ENCODE results near the gene CDH15.
"Not testable (repeated sequence)": the region's sequence is repeated elsewhere in the genome, so short reads cannot be mapped to it uniquely, and the experiment has no call there.

Gene CDH15

GRCh38 chr16:89184677-89184932 lies 13.1 kb downstream of the CDH15 start:
- no peak for TF ChIP-seq EZH2 (optimal IDR thresholded peaks at IDR 0.05; ENCODE audit: low read depth, low read length)
- Histone ChIP-seq H3K4me1 (ENCODE audit: low read length) (no peaks in the 10 kb centered on the region), H3K9ac (ENCODE audit: low read length) (no peak overlapping the region), H4K20me1 (ENCODE audit: insufficient read depth, low read length) (no peaks in the 10 kb centered on the region), H3K36me3 (replicated peaks; ENCODE audit: insufficient read depth, low read length) (no peaks in the 10 kb centered on the region), H3K9me3 (replicated peaks; ENCODE audit: insufficient read depth, low read length) (no peaks in the 10 kb centered on the region), H3K4me3 (ENCODE audit: low read length) (no peak overlapping the region), H3K27ac (ENCODE audit: low read length) (no peak overlapping the region), H3K27me3 (replicated peaks; ENCODE audit: insufficient read depth, low read length) (no peaks in the 10 kb centered on the region), H3K9me2 (replicated peaks; ENCODE audit: insufficient read depth, low read length) (no peaks in the 10 kb centered on the region), H2AFZ (ENCODE audit: low read length) (no peak overlapping the region), H3K79me2 (ENCODE audit: low read length) (no peaks in the 10 kb centered on the region), H3K4me2 (ENCODE audit: low read depth, low read length) (no peak overlapping the region), H3F3A (ENCODE audit: insufficient read depth, low read length) (no peaks in the 10 kb centered on the region)
- no peak for DNase-seq

GRCh38 chr16:89184933-89185794 lies 13.6 kb downstream of the CDH15 start:
- Histone ChIP-seq H3K4me2 (ENCODE audit: low read depth, low read length) (no peak overlapping the region), H3K9ac (ENCODE audit: low read length) (no peak overlapping the region), H3K9me3 (replicated peaks; ENCODE audit: insufficient read depth, low read length) (no peaks in the 10 kb centered on the region), H3K27ac (ENCODE audit: low read length) (no peak overlapping the region), H3K27me3 (replicated peaks; ENCODE audit: insufficient read depth, low read length) (no peaks in the 10 kb centered on the region), H3F3A (ENCODE audit: insufficient read depth, low read length) (no peaks in the 10 kb centered on the region), H3K79me2 (ENCODE audit: low read length) (no peaks in the 10 kb centered on the region), H3K4me1 (ENCODE audit: low read length) (no peaks in the 10 kb centered on the region), H3K9me2 (replicated peaks; ENCODE audit: insufficient read depth, low read length) (no peaks in the 10 kb centered on the region), H3K4me3 (ENCODE audit: low read length) (no peak overlapping the region), H3K36me3 (replicated peaks; ENCODE audit: insufficient read depth, low read length) (no peaks in the 10 kb centered on the region), H4K20me1 (ENCODE audit: insufficient read depth, low read length) (no peaks in the 10 kb centered on the region), H2AFZ (ENCODE audit: low read length) (no peak overlapping the region)
- no peak for DNase-seq
- TF ChIP-seq CTCF (IDR thresholded peaks at IDR 0.05; ENCODE audit: low read length) (no peak), EZH2 (optimal IDR thresholded peaks at IDR 0.05; ENCODE audit: low read depth, low read length) (no peak), EZH2phosphoT487 (IDR thresholded peaks at IDR 0.05; ENCODE audit: low read length) (no peak)

DNA sequence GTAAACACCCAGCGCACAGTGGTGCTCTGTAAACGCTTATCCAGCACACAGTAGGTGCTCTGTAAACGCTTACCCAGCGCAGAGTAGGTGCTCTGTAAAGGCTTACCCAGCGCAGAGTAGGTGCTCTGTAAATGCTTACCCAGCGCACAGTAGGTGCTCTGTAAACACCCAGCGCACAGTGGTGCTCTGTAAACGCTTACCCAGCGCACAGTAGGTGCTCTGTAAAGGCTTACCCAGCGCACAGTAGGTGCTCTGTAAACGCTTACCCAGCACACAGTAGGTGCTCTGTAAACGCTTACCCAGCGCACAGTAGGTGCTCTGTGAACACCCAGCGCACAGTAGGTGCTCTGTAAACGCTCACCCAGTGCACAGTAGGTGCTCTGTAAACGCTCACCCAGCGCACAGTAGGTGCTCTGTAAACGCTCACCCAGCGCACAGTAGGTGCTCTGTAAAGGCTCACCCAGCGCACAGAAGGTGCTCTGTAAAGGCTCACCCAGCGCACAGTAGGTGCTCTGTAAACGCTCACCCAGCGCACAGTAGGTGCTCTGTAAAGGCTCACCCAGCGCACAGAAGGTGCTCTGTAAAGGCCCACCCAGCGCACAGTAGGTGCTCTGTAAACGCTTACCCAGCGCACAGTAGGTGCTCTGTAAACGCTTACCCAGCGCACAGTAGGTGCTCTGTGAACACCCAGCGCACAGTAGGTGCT lies 14.5 kb downstream of the CDH15 start:
- not testable (repeated sequence) for H3F3A ChIP-seq (ENCODE audit: insufficient read depth, low read length); H3K27me3 ChIP-seq (replicated peaks; ENCODE audit: insufficient read depth, low read length); H2AFZ ChIP-seq (ENCODE audit: low read length); H4K20me1 ChIP-seq (ENCODE audit: insufficient read depth, low read length); H3K4me3 ChIP-seq (ENCODE audit: low read length); H3K36me3 ChIP-seq (replicated peaks; ENCODE audit: insufficient read depth, low read length); H3K9ac ChIP-seq (ENCODE audit: low read length); H3K79me2 ChIP-seq (ENCODE audit: low read length); H3K9me3 ChIP-seq (replicated peaks; ENCODE audit: insufficient read depth, low read length); H3K4me2 ChIP-seq (ENCODE audit: low read depth, low read length); H3K4me1 ChIP-seq (ENCODE audit: low read length); DNase-seq; H3K27ac ChIP-seq (ENCODE audit: low read length); H3K9me2 ChIP-seq (replicated peaks; ENCODE audit: insufficient read depth, low read length)

DNA sequence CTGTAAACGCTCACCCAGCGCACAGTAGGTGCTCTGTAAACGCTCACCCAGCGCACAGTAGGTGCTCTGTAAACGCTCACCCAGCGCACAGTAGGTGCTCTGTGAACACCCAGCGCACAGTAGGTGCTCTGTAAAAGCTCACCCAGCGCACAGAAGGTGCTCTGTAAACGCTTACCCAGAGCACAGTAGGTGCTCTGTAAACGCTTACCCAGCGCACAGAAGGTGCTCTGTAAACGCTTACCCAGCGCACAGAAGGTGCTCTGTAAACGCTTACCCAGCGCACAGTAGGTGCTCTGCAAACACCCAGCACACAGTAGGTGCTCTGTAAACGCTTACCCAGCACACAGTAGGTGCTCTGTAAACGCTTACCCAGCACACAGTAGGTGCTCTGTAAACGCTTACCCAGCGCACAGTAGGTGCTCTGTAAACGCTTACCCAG lies 15.1 kb downstream of the CDH15 start:
- DNase-seq; H3K4me2 ChIP-seq (ENCODE audit: low read depth, low read length); H3K4me3 ChIP-seq (ENCODE audit: low read length): not testable (repeated sequence)

More for the DNA sequence above, 15.1 kb downstream of the CDH15 start:
- H3K27me3 ChIP-seq (replicated peaks; ENCODE audit: insufficient read depth, low read length); H4K20me1 ChIP-seq (ENCODE audit: insufficient read depth, low read length); H3F3A ChIP-seq (ENCODE audit: insufficient read depth, low read length); H3K36me3 ChIP-seq (replicated peaks; ENCODE audit: insufficient read depth, low read length); H3K9me2 ChIP-seq (replicated peaks; ENCODE audit: insufficient read depth, low read length); H3K4me1 ChIP-seq (ENCODE audit: low read length); H3K9me3 ChIP-seq (replicated peaks; ENCODE audit: insufficient read depth, low read length); H3K9ac ChIP-seq (ENCODE audit: low read length); H2AFZ ChIP-seq (ENCODE audit: low read length); H3K79me2 ChIP-seq (ENCODE audit: low read length); H3K27ac ChIP-seq (ENCODE audit: low read length): not testable (repeated sequence)
